CD4-positive, alpha-beta T cell treated with Interleukin-10 for 1 hour (primary cell): Measurements from ENCODE around the gene CFH.
"Not testable (repeated sequence)": the region's sequence is repeated elsewhere in the genome, so short reads cannot be mapped to it uniquely, and the experiment has no call there.

Source experiments
- DNase-seq: peaks from one replicate; pipeline ENCODE4 v3.0.0-alpha.2; 2020

Gene CFH

GRCh38 chr1:196773713-196774112 lies 121.9 kb downstream of the CFH start:
- DNase-seq, result no peak

- DNase-seq, result no peak
These were observed 122.3 kb downstream of the CFH start for GRCh38 chr1:196774175-196774574.

- DNase-seq, result no peak
These were observed 122.8 kb downstream of the CFH start, which contains the start of gene CFHR3 for GRCh38 chr1:196774603-196775002. TSS of gene CFHR3 (plus strand) at chr1:196774840. CDS start at chr1:196774887, 47 bp downstream.

- DNase-seq, result no peak
These were observed 125.8 kb downstream of the CFH start for GRCh38 chr1:196777603-196778002.

GRCh38 chr1:196779093-196779492 lies 127.2 kb downstream of the CFH start:
- DNase-seq, result no peak

GRCh38 chr1:196791252-196791651 lies 139.4 kb downstream of the CFH start:
- DNase-seq, result not testable (repeated sequence)

- not testable (repeated sequence) for DNase-seq
These were observed 142.3 kb downstream of the CFH start for GRCh38 chr1:196794103-196794502.
